GM18867 (cell line): ENCODE measurements around the gene DLK2.
"Not testable (repeated sequence)": the region's sequence is repeated elsewhere in the genome, so short reads cannot be mapped to it uniquely, and the experiment has no call there.

Experiments
- ATAC-seq: cut with Tn5 transposase; IDR thresholded peaks from one replicate; pipeline ENCODE4 v1.9.1; 2021; ENCODE audit warnings: mild to moderate bottlenecking, moderate library complexity; ENCODE audit not compliant: unreplicated experiment

DLK2 gene

DNA sequence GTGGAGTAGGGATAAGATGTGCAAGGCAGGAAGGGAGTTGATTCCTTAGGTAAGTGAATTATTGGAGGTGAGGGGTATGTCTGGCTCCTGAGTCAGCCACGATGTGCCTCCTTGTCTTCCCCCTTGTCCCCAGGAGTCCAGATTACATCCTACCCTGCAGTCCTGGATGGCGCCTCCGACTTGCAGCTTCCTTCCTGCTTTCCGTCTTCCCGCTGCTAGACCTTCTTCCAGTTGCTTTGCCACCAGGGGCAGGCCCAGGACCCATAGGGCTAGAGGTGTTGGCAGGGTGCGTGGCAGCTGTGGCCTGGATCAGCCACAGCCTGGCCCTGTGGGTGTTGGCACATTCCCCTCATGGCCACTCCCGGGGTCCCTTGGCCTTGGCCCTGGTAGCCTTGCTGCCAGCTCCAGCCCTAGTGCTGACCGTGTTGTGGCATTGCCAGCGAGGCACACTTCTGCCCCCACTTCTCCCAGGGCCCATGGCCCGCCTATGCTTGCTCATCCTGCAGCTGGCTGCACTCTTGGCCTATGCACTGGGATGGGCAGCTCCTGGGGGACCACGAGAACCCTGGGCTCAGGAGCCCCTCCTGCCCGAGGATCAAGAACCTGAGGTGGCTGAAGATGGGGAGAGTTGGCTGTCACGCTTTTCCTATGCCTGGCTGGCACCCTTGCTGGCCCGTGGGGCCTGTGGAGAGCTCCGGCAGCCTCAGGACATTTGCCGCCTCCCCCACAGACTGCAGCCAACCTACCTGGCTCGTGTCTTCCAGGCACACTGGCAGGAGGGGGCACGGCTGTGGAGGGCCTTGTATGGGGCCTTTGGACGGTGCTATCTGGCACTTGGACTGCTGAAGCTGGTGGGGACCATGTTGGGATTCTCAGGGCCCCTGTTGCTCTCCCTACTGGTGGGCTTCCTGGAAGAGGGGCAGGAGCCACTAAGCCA, 23.1 kb downstream of the DLK2 start:
- ATAC-seq = no peak

DNA sequence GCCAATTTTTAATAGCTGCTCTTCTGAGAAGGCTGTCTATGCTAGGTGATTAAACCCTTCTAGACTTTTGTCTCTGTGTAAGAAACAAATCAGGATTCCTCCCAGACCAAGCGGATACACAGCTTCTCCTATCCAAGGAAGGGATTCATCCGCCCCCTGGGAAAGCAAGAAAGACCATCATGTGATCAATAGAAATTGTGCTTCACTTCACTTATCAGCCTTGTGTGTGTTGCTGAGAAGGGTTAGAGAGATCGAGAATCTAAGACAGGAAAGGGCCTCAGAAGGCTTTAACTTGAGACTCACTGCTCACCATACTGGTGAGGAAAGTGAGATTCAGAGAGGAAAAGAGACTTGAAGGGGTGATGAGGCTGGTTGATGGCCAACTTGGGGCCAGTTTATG, 26.5 kb downstream of the DLK2 start:
- ATAC-seq = no peak

DNA sequence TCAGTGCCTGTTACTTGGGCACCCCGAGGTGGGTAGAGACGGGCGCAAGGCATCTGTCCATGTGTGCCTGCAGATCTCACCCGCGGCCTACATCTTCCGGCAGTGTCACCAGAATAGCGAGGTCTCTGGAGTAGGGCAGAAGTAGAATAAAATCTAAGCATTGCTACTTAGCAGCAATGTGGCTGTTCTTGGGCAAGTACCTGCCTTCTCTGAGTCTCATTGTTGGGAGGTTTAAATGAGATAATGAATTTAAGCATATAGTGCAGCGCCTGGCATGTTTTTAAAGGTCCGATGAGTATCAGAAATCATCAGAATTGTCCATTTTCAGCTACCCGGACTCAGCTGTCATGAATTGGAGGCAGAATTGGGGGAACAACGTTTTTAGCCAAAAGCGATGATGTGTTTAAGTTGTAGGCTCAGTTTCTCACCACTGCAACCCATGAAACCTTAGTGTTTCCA, 27.2 kb downstream of the DLK2 start:
- no peak for ATAC-seq

DNA sequence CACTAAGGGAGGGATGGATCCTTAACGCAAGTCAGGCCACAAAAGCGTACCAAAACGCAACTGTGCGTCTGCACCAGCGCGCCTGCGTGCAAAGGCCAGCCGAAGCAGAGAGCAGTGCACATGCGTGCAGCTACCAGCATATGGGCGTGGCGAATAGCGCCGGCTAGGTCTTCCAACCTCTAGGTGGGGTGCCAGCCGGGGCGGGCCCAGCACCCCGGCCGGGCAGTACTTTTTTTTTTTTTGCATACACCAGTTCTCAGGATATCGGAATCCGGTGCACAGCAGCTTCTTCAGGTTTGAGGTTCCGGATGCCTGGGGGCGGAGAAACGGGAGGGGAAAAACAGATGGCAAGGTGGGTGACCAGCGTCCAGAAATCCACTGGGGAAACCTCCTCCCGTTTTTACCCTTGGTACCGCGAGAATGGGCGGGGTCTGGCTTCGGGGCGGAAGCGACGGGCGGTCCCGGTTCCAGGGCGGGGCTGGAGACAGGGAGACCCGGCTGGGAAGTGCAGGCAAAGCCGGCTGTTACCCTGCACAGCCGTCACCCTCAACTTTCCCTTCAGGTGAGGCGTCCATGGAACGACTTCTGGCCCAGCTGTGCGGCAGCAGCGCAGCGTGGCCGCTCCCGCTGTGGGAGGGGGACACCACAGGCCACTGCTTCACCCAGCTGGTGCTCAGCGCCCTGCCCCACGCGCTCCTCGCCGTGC, 27.8 kb downstream of the DLK2 start, which contains the start of gene ABCC10:
ABCC10 (plus strand) TSS at position 136 of the 706 bp plus-strand sequence; CDS start at position 574, 438 bp downstream.
- ATAC-seq = peak; percentile 92

DNA sequence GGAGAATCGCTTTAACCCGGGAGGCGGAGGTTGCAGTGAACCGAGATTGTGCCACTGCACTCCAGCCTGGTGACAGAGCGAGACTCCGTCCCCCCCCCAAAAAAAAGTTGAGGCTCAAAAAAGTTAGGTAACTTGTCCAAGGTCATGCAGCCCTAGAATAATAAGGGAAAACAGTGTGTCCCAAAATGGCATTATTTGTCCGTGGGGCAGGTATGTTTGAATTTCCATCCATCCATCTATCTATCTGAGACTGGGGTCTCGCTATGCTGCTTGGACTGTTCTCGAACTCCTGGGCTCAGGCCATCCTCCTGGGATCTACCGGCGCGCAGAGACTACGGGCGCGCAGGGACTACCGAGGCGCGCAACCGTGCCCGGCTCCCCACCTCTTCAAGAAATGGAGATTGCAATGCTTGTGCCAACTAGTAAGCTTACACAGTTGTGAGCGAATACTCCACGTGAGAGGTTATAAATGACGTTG, 28.4 kb downstream of the DLK2 start:
- ATAC-seq = no peak

DNA sequence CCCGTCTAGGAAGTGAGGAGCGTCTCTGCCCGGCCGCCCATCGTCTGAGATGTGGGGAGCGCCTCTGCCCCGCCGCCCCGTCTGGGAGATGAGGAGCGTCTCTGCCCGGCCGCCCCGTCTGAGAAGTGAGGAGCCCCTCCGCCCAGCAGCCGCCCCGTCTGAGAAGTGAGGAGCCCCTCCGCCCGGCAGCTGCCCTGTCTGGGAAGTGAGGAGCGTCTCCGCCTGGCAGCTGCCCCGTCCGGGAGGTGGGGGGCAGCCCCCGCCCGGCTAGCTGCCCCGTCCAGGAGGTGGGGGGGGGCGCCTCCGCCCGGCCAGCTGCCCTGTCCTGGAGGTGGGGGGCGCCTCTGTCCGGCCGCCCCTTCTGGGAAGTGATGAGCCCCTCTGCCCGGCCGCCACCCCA, 30.3 kb downstream of the DLK2 start:
- ATAC-seq = not testable (repeated sequence)

DNA sequence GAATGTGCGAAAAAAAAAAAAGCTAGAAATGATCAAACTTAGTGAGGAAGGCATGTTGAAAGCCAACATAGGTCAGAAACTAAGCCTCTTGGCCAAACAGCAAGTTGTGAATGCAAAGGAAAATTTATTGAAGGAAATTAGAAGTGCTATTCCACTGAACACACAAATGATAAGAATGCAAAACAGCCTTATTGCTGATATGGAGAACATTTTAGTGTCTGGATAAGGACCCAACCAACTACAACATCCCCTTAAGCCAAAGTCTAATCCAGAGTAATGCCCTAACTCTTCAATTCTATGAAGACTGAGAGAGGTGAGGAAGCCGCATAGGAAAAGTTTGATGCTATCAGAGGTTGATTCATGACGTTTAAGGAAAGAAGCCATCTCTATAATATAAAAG, 33.5 kb downstream of the DLK2 start:
- ATAC-seq = no peak

DNA sequence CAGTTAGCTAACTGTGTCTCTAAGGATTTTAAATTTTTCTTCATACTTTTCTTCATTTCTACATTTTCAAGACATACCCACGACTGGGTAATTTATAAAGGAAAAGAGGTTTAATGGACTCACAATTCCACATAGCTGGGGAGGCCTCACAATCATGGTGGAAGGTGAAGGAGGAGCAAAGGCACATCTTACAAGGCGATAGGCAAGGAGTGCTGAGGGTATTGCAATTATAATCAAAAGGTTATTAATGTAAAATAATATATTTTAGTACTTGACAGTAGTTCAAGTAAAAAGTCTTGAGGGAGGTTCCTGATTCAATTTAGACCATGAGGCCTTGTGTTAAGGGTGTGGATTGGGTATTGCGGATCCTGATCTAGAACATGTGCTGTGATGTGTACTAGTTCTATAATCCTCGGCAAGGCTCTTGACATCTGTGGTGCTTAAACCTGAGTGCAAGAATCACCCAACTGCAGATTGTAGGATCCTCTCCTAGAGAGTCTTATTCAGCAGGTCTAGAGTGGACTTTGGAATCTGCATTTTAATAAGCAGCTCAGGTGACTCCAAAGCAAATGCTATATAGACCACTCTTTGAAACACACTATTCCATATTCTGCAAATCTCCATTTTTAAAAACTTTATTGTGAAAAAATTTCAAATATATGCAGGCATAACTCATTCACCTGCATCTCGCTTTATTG, 35.2 kb downstream of the DLK2 start:
- ATAC-seq = no peak

DNA sequence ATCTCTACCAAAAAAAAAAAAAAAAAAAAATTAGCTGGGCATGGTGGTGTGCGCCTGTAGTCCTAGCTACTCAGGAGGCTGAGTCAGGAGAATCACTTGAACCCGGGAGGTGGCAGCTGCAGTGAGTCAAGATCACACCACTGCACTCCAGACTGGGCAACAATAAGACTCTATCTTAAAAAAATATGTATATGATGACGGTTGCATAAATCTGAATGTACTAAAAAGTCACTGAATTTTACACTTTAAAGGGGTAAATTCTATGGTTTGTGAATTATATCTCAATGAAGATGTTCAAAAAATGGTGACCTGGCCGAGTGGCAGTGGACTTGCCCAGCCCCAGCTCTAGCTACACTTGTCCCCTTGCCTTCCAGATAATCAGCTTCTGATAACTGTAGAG, 38.4 kb downstream of the DLK2 start:
- ATAC-seq = no peak

DNA sequence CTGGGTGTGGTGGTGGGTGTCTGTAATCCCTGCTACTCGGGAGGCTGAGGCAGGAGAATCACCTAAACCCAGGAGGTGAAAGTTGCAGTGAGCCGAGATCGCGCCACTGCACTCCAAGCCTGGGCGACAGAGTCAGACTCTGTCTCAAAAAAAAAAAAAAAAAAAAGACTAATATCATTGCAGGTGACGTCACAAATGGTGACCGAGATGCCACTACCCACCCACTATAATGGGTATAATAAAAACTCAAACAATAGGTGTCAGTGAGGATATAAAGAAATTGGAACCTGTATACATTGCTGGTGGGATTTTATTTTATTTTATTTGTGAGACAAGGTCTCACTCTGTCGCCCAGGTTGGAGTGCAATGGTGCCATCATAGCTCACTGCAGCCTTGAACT, 40.1 kb downstream of the DLK2 start:
- not testable (repeated sequence) for ATAC-seq

DNA sequence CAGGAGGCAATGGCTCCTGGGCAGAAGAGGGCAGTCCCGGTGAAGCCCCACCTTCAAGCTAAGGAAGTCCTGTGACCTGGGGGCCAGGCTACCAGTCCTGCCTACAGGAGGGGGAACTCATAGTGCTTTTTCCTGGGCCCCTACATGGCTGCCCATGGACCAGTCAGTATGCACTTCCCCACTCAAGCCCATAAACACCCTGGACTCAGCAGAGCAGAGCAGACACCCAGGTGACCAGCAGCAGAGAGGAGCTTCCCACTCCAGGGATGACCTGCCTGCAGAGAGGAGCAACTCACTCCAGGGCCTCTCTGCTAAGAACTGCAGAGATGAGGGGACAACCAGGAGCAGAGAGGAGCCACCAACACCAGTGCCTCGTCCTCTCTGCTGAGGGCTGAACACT, 42.3 kb downstream of the DLK2 start:
- no peak for ATAC-seq

DNA sequence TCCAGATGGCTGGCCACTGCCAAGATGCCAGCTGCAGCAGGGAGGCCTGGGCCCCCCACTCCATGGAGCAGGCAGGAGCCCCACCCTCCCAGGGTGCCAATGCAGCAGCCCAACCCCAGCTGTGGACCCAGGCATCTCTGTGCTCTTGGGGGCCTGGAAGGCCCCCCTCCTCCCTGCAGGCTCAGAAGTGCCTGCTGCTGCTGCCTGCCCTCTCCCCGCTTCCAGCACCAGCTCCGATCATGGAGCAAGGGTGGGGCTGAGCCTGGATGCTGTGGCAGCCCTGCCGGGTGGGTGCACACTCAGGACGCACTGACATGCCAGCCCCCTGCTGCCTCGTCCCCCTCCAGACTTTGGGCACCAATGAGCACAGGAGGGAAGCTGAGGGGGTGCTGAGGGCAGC, 42.8 kb downstream of the DLK2 start:
- ATAC-seq = no peak

DNA sequence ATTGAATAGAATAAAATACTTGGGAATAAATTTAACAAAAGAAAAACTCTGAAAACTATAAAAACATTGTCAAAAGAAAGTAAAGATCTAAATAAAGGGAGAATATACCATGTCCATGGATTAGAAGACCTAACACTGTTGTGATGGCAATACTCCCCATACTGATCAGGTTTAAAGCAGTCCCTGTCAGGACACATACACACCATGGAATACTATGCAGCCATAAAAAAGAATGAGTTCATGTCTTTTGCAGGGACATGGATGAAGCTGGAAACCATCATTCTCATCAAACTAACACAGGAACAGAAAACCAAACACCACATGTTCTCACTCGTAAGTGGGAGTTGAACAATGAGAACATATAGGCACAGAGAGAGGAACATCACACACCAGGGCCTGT, 44.6 kb downstream of the DLK2 start:
- ATAC-seq = not testable (repeated sequence)

DNA sequence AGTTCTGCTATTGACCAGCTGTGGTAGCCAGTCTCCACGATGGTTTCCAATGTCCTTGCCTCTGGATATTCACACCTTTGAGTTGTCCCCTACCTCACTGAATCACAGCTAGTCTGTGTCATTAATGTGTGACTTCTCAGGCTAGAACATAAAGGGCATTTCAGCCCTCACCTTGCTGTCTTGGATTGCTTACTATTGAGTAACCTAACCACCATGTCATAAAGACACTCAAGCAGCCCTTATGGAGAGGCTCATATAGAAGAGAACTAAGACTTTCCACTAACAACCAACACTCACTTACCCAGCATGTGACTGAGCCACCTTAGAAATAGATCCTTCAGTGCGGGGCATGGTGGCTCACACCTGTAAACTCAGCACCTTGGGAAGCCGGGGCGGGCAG, 47.1 kb downstream of the DLK2 start:
- ATAC-seq = no peak

DNA sequence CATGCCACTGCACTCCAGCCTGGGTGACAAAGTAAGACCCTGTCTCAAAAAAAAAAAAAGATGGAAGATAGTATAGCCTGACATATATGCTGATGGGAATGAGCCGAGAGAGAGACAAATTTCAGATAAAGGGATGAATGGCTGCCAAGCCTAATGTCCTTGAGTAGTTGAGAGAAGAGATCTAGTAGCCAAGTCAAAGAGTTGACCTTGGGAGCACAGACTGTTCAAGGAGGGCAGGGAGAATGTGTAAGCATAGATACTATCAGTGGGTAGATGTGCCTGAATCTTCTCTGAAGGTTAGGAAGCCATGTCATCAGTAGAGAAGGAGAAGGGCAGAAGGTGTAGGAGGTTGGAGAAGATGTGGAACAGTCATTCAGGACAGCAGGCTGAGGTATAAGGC, 48.1 kb downstream of the DLK2 start:
- ATAC-seq = no peak

DNA sequence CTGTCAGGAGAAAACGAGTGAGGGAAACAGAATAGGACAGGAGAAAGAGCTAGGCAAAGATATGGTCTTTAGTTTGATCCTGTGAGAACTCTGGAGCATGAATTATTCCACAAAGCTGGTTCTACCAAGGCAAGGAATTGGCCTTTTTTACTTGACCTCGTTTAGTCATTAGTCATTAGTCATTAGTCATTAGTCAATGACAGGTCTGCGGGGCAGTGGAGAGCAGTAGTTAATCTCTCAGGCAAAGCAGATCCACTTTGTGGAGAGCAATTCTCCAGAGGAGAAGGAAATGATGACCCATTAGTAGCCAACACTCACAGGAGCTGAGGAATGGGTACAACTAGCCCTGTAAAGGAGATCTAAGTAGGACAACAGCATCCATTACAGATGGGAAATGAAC, 50.0 kb downstream of the DLK2 start:
- no peak for ATAC-seq

DNA sequence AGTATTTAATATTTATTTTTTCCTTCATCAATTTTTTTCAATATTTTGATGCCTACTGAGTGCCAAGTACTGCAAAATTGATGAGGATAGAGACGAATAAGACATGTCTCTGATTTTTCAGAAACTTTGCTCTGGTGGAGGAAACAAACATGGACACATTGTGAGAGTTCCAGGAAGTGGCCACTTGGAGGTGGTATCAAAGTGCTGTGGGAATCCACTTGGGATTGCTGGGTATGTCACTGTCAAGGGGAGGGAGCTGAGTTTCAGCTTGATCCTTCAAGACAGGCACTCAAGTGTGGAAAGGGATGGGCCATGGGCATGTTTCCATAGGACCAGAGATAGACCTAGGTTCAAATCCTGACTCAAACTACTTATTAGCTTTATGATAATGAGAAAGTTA, 52.5 kb downstream of the DLK2 start:
- no peak for ATAC-seq

DNA sequence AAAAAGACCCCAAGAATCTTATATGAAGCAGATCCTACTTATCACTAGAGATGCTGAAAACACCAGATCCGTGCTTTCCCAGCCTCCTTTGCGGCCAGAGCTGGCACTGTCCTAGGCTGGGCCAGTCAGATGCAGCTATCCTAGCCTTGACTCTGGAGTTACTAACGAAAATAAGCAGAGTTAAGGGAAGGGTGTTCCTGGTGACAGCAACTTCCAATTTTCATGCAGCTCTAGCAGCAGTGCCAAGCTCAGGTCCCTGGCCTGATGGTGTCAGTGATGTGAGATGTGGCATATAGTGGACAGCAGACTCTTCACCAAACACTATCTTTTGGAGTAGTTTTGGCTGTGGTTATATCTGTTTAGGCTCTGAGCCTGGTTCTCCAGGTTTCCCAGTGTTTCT, 53.6 kb downstream of the DLK2 start:
- ATAC-seq = no peak
